Fibroblast of the aortic adventitia (primary cell): ENCODE results near the gene MRFAP1L1. TPM values are rescaled to one million over a fixed set of nuclear protein-coding genes. Genes with fewer than 3 reads are reported as not detected.
A peak's percentile ranks its signal among the peaks of the same experiment; 100 is the strongest.

Experiments
- DNase-seq: peaks from one replicate; pipeline ENCODE4 v3.0.0-alpha.2; 2010; ENCODE audit warnings: low read depth
- H3K4me3 ChIP-seq: 2 replicates; pipeline ENCODE4 v1.5.1; 2011; ENCODE audit warnings: low read depth, mild to moderate bottlenecking, control low read depth, low read length, moderate library complexity
- CTCF ChIP-seq: IDR thresholded peaks from 2 replicates; pipeline ENCODE4 v1.5.1; 2011; ENCODE audit warnings: mild to moderate bottlenecking, low read length, control low read depth, inconsistent platforms; ENCODE audit not compliant: insufficient read depth
- total RNA-seq: library from RNA; depleted of rRNA; stranded (reverse); fragments of >200 nt; gene quantifications from 2 replicates; pipeline ENCODE4 v1.2.3, GENCODE V29; 2012; ENCODE audit warnings: low replicate concordance

Gene MRFAP1L1
- total RNA-seq, 1 donor: 48.8 TPM

- no peak for TF ChIP-seq CTCF
- no peak overlapping the region for H3K4me3 ChIP-seq
- no peak for DNase-seq
Observed at GRCh38 chr4:6702761-6703160, 6.9 kb downstream of the MRFAP1L1 start.

GRCh38 chr4:6701371-6701770 lies 8.3 kb downstream of the MRFAP1L1 start:
- DNase-seq: no peak
- no peak overlapping the region for H3K4me3 ChIP-seq
- TF ChIP-seq CTCF: peak; percentile 33

- no peak for DNase-seq
- H3K4me3 ChIP-seq: no peak overlapping the region
- no peak for TF ChIP-seq CTCF
Observed at GRCh38 chr4:6699903-6700302, 9.8 kb downstream of the MRFAP1L1 start.

GRCh38 chr4:6699388-6699787 lies 10.3 kb downstream of the MRFAP1L1 start:
- no peak overlapping the region for H3K4me3 ChIP-seq
- no peak for TF ChIP-seq CTCF
- no peak for DNase-seq

- no peak for DNase-seq
Observed at GRCh38 chr4:6697131-6697530, 12.5 kb downstream of the MRFAP1L1 start.

GRCh38 chr4:6696611-6697010 lies 13.1 kb downstream of the MRFAP1L1 start:
- DNase-seq: peak; percentile 18
- TF ChIP-seq CTCF: no peak
- H3K4me3 ChIP-seq: no peak overlapping the region

More at GRCh38 chr4:6697131-6697530, 12.5 kb downstream of the MRFAP1L1 start:
- no peak for TF ChIP-seq CTCF
- H3K4me3 ChIP-seq: no peak overlapping the region
